ENCODE measurements around the gene MERTK.

MERTK gene

GRCh38 chr2:111990375-111990774 is 92.0 kb downstream of the MERTK start:
- Histone ChIP-seq H3K4me3 (IDR thresholded peaks at IDR 0.05; ENCODE audit: insufficient read depth, low read depth, low read length) (no peak overlapping the region), H3K4me2 (no peak overlapping the region), H3K9ac (no peak overlapping the region), H4K20me1 (ENCODE audit: insufficient read depth) (no peaks in the 10 kb centered on the region), H3K79me2 (ENCODE audit: insufficient read depth, low read depth) (no peaks in the 10 kb centered on the region), H3K36me3 (ENCODE audit: insufficient read depth) (no peaks in the 10 kb centered on the region), H3K27ac (no peak overlapping the region), H3K4me1 (ENCODE audit: low read depth, poor library complexity, severe bottlenecking) (no peaks in the 10 kb centered on the region), H3K27me3 (ENCODE audit: insufficient read depth, low read depth) (no peaks in the 10 kb centered on the region), H2AFZ (ENCODE audit: low read depth) (no peak overlapping the region)
- TF ChIP-seq CTCF (conservative IDR thresholded peaks at IDR 0.05; ENCODE audit: low read depth, low read length): no peak

GRCh38 chr2:111990856-111991255 is 92.4 kb downstream of the MERTK start:
- Histone ChIP-seq H3K27ac (no peak overlapping the region), H3K79me2 (ENCODE audit: insufficient read depth, low read depth) (no peaks in the 10 kb centered on the region), H4K20me1 (ENCODE audit: insufficient read depth) (no peaks in the 10 kb centered on the region), H2AFZ (ENCODE audit: low read depth) (no peak overlapping the region), H3K36me3 (ENCODE audit: insufficient read depth) (no peaks in the 10 kb centered on the region), H3K4me2 (no peak overlapping the region), H3K9ac (no peak overlapping the region), H3K4me3 (IDR thresholded peaks at IDR 0.05; ENCODE audit: insufficient read depth, low read depth, low read length) (no peak overlapping the region), H3K4me1 (ENCODE audit: low read depth, poor library complexity, severe bottlenecking) (no peaks in the 10 kb centered on the region), H3K27me3 (ENCODE audit: insufficient read depth, low read depth) (no peaks in the 10 kb centered on the region)
- TF ChIP-seq CTCF (conservative IDR thresholded peaks at IDR 0.05; ENCODE audit: low read depth, low read length): no peak

GRCh38 chr2:111994042-111994441 is 95.6 kb downstream of the MERTK start:
- Histone ChIP-seq H3K4me3 (IDR thresholded peaks at IDR 0.05; ENCODE audit: insufficient read depth, low read depth, low read length) (no peak overlapping the region), H3K27me3 (ENCODE audit: insufficient read depth, low read depth) (no peaks in the 10 kb centered on the region), H3K79me2 (ENCODE audit: insufficient read depth, low read depth) (no peaks in the 10 kb centered on the region), H2AFZ (ENCODE audit: low read depth) (no peak overlapping the region), H3K4me1 (ENCODE audit: low read depth, poor library complexity, severe bottlenecking) (no peaks in the 10 kb centered on the region), H3K27ac (no peak overlapping the region), H3K36me3 (ENCODE audit: insufficient read depth) (no peaks in the 10 kb centered on the region), H3K4me2 (no peak overlapping the region), H4K20me1 (ENCODE audit: insufficient read depth) (no peaks in the 10 kb centered on the region), H3K9ac (no peak overlapping the region)
- no peak for TF ChIP-seq CTCF (conservative IDR thresholded peaks at IDR 0.05; ENCODE audit: low read depth, low read length)

GRCh38 chr2:111995148-111995547 is 96.7 kb downstream of the MERTK start:
- Histone ChIP-seq H3K79me2 (ENCODE audit: insufficient read depth, low read depth) (no peaks in the 10 kb centered on the region), H3K9ac (no peak overlapping the region), H3K4me3 (IDR thresholded peaks at IDR 0.05; ENCODE audit: insufficient read depth, low read depth, low read length) (no peak overlapping the region), H3K27ac (no peak overlapping the region), H2AFZ (ENCODE audit: low read depth) (no peak overlapping the region), H3K4me1 (ENCODE audit: low read depth, poor library complexity, severe bottlenecking) (no peaks in the 10 kb centered on the region), H3K36me3 (ENCODE audit: insufficient read depth) (no peaks in the 10 kb centered on the region), H3K4me2 (no peak overlapping the region), H3K27me3 (ENCODE audit: insufficient read depth, low read depth) (no peaks in the 10 kb centered on the region), H4K20me1 (ENCODE audit: insufficient read depth) (no peaks in the 10 kb centered on the region)
- TF ChIP-seq CTCF (conservative IDR thresholded peaks at IDR 0.05; ENCODE audit: low read depth, low read length): no peak

Data from KMS-11 (cell line).